OCI-LY1 (cell line): ENCODE results near the gene APBA1.

Experiments
- H2AFZ ChIP-seq: fragments of 200-600 bp; sonication (generic), shearing (Covaris generic); 2 replicates; pipeline ENCODE4 v1.6.0; 2014; ENCODE audit warnings: antibody characterized with exemption, mild to moderate bottlenecking, low read length
- H3F3A ChIP-seq: fragments of 200-600 bp; sonication (generic), shearing (Covaris generic); 2 replicates; pipeline ENCODE4 v1.6.0; 2014; ENCODE audit warnings: mild to moderate bottlenecking, antibody characterized with exemption, low read length, moderate library complexity; ENCODE audit not compliant: insufficient read depth
- H3K27ac ChIP-seq: fragments of 200-600 bp; sonication (generic); 2 replicates; pipeline ENCODE4 v1.5.1; 2014; ENCODE audit warnings: low read length, mixed run types, mild to moderate bottlenecking, low read depth; ENCODE audit not compliant: poor library complexity, severe bottlenecking
- H3K27me3 ChIP-seq: fragments of 200-600 bp; sonication (generic); 2 replicates; pipeline ENCODE4 v1.6.0; 2014; ENCODE audit warnings: antibody characterized with exemption, mild to moderate bottlenecking, low read length, moderate library complexity; ENCODE audit not compliant: insufficient read depth
- H3K36me3 ChIP-seq: fragments of 200-600 bp; sonication (generic); 2 replicates; pipeline ENCODE4 v1.6.1; 2014; ENCODE audit warnings: mild to moderate bottlenecking, antibody characterized with exemption, low read length, moderate library complexity, mixed read lengths; ENCODE audit not compliant: insufficient read depth
- H3K4me1 ChIP-seq: fragments of 200-600 bp; sonication (generic); 2 replicates; pipeline ENCODE4 v1.5.1; 2014; ENCODE audit warnings: mild to moderate bottlenecking, low read length, moderate library complexity; ENCODE audit not compliant: insufficient read depth, severe bottlenecking
- H3K4me2 ChIP-seq: fragments of 200-600 bp; sonication (generic), shearing (Covaris generic); 2 replicates; pipeline ENCODE4 v1.6.1; 2014; ENCODE audit warnings: low read length
- H3K4me3 ChIP-seq: fragments of 200-600 bp; sonication (generic); 2 replicates; pipeline ENCODE4 v1.5.1; 2014; ENCODE audit warnings: low read length, low read depth, mild to moderate bottlenecking, mixed read lengths; ENCODE audit not compliant: poor library complexity, severe bottlenecking
- H3K79me2 ChIP-seq: fragments of 200-600 bp; shearing (Covaris generic); 2 replicates; pipeline ENCODE4 v1.6.1; 2016; ENCODE audit warnings: mixed run types, low read length, mixed read lengths; ENCODE audit not compliant: insufficient read depth
- H3K9ac ChIP-seq: fragments of 200-600 bp; sonication (generic), shearing (Covaris generic); 2 replicates; pipeline ENCODE4 v1.6.1; 2014; ENCODE audit warnings: mild to moderate bottlenecking, low read length, mixed read lengths
- H3K9me2 ChIP-seq: fragments of 200-600 bp; sonication (generic), shearing (Covaris generic); 2 replicates; pipeline ENCODE4 v1.6.1; 2014; ENCODE audit warnings: low read depth, mild to moderate bottlenecking, low read length, mixed read lengths
- H3K9me3 ChIP-seq: fragments of 200-600 bp; shearing (Covaris generic); 2 replicates; pipeline ENCODE4 v1.6.1; 2014; ENCODE audit warnings: low read length, mixed read lengths
- H4K20me1 ChIP-seq: fragments of 200-600 bp; sonication (generic), shearing (Covaris generic); 2 replicates; pipeline ENCODE4 v1.6.0; 2016; ENCODE audit warnings: mild to moderate bottlenecking, low read length; ENCODE audit not compliant: insufficient read depth
- CTCF ChIP-seq: fragments of 200-600 bp; sonication (generic), shearing (Covaris generic); IDR thresholded peaks from 2 replicates; pipeline ENCODE4 v1.5.1; 2017; ENCODE audit warnings: mild to moderate bottlenecking, antibody characterized with exemption, low read length, moderate library complexity, mixed read lengths
- EZH2 ChIP-seq: fragments of 200-600 bp; sonication (generic), shearing (Covaris generic); IDR thresholded peaks from 2 replicates; pipeline ENCODE4 v1.8.0; 2017; ENCODE audit warnings: borderline replicate concordance, mixed run types, mild to moderate bottlenecking, antibody characterized with exemption, low read length, moderate library complexity, mixed read lengths

The APBA1 gene

GRCh38 chr9:69718218-69718617 is 46.0 kb upstream of the APBA1 start:
- H3K9me3 ChIP-seq: no peaks in the 10 kb centered on the region
- H3K9me2 ChIP-seq: no peaks in the 10 kb centered on the region
- H3F3A ChIP-seq: no peaks in the 10 kb centered on the region
- H3K9ac ChIP-seq: no peak overlapping the region
- no peaks in the 10 kb centered on the region for H3K27me3 ChIP-seq
- no peaks in the 10 kb centered on the region for H3K79me2 ChIP-seq
- no peak overlapping the region for H2AFZ ChIP-seq
- peaks cover 59% of the 10 kb centered on the region for H3K36me3 ChIP-seq
- H3K4me2 ChIP-seq: no peak overlapping the region
- H3K4me1 ChIP-seq: no peaks in the 10 kb centered on the region
- no peaks in the 10 kb centered on the region for H4K20me1 ChIP-seq
- no peak overlapping the region for H3K4me3 ChIP-seq
- TF ChIP-seq CTCF (no peak), EZH2 (no peak)
- H3K27ac ChIP-seq: no peak overlapping the region

GRCh38 chr9:69715825-69716224 is 43.7 kb upstream of the APBA1 start:
- no peak overlapping the region for H3K9ac ChIP-seq
- no peaks in the 10 kb centered on the region for H3K79me2 ChIP-seq
- H3K4me1 ChIP-seq: no peaks in the 10 kb centered on the region
- H3K9me3 ChIP-seq: no peaks in the 10 kb centered on the region
- H3K4me3 ChIP-seq: no peak overlapping the region
- no peaks in the 10 kb centered on the region for H3K27me3 ChIP-seq
- no peak overlapping the region for H3K4me2 ChIP-seq
- peaks cover 45% of the 10 kb centered on the region; the same call in 1 of the 2 replicates for H3K36me3 ChIP-seq
- no peaks in the 10 kb centered on the region for H3F3A ChIP-seq
- TF ChIP-seq EZH2 (no peak), CTCF (no peak)
- no peaks in the 10 kb centered on the region for H3K9me2 ChIP-seq
- no peaks in the 10 kb centered on the region for H4K20me1 ChIP-seq
- no peak overlapping the region for H2AFZ ChIP-seq
- H3K27ac ChIP-seq: no peak overlapping the region

GRCh38 chr9:69715096-69715495 is 42.9 kb upstream of the APBA1 start:
- H3K9ac ChIP-seq: no peak overlapping the region
- no peaks in the 10 kb centered on the region for H3K4me1 ChIP-seq
- no peaks in the 10 kb centered on the region for H3K9me2 ChIP-seq
- H3K4me2 ChIP-seq: no peak overlapping the region
- no peaks in the 10 kb centered on the region for H3K27me3 ChIP-seq
- no peaks in the 10 kb centered on the region for H3K79me2 ChIP-seq
- H4K20me1 ChIP-seq: no peaks in the 10 kb centered on the region
- H3F3A ChIP-seq: no peaks in the 10 kb centered on the region
- no peaks in the 10 kb centered on the region for H3K9me3 ChIP-seq
- H3K27ac ChIP-seq: no peak overlapping the region
- H3K4me3 ChIP-seq: no peak overlapping the region
- peaks cover 45% of the 10 kb centered on the region; the same call in 1 of the 2 replicates for H3K36me3 ChIP-seq
- no peak for TF ChIP-seq EZH2
- TF ChIP-seq CTCF: no peak
- no peak overlapping the region for H2AFZ ChIP-seq
